Measurements from ENCODE around the gene ABT1. TPM values are rescaled to one million over a fixed set of nuclear protein-coding genes. Genes with fewer than 3 reads are reported as not detected.

Gene ABT1
- total and polyA plus RNA-seq, 2 donors (not counting 1 experiment from before 2014, with no cell fraction given) = 8.3 to 13.4 TPM

DNA sequence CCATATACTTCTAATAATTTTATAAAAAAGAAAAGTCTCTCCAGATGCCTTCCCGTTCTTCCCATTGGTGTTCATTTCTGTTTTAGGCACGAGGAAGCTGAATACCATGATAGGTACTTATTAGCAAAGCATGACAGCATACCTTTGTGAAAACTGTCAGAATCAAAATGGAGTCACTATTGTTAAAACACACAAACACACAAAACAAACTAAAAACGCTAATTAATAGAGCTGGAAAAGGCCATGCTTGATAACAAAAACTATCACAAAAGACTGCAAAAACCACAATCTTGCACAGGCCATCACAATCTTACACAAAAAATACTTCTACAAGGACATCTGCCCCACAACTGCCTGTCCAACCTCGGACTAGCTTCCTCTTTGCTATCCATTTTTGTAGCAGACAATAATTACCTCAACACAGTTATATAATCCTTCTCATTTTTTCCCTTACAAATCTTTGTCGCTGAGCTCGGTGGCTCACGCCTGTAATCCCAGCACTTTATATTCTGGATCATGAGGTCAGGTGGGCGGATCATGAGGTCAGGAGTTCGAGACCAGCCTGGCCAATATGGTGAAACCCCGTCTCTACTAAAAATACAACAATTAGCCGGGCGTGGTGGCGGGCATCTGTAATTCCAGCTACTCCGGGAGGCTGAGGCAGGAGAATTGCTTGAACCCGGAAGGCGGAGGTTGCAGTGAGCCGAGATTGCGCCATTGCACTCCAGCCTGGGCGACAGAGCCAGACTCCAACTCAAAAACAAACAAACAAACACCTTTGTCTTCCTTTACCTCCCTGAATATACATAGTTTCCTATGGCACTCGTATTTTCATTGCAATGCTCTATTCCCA lies 3.2 kb upstream of the ABT1 start:
- no peak for TF ChIP-seq CTCF (conservative IDR thresholded peaks at IDR 0.05 in 1 of 2, IDR thresholded peaks at IDR 0.05 in 1 of 2; ENCODE audit: low read depth in 1 of 2, low read length in 2 of 2)
- no peak overlapping the region for H3K9ac ChIP-seq (ENCODE audit: insufficient read depth, low read length)
- H4K20me1 ChIP-seq (ENCODE audit: control insufficient read depth, extremely low read depth, insufficient read depth, low read length) = no peaks in the 10 kb centered on the region
- DNase-seq (ENCODE audit: low read depth in 2 of 2) = no peak
- peaks cover 2% of the 10 kb centered on the region for H3K4me1 ChIP-seq (ENCODE audit: control insufficient read depth, extremely low read depth, insufficient read depth, low read length)
- H3K27ac ChIP-seq (ENCODE audit: insufficient read depth, low read length) = no peak overlapping the region
- no peak overlapping the region for H3K4me3 ChIP-seq (replicated peaks in 1 of 4; ENCODE audit: control extremely low read depth in 1 of 4, insufficient read depth in 1 of 4, low read depth in 3 of 4, low read length in 4 of 4)
- no peaks in the 10 kb centered on the region for H3K27me3 ChIP-seq (ENCODE audit: control insufficient read depth, insufficient read depth, low read length)
- H3K79me2 ChIP-seq (ENCODE audit: control insufficient read depth, insufficient read depth, low read length) = peaks cover 14% of the 10 kb centered on the region
- no peaks in the 10 kb centered on the region for H3K9me3 ChIP-seq (ENCODE audit: control insufficient read depth, insufficient read depth, low read depth, low read length)
- H3K4me2 ChIP-seq (ENCODE audit: extremely low read depth, insufficient read depth, low read length) = no peak overlapping the region
- H3K36me3 ChIP-seq (ENCODE audit: control insufficient read depth, insufficient read depth, low read length) = peaks cover 2% of the 10 kb centered on the region
- H2AFZ ChIP-seq (ENCODE audit: low read length) = no peak overlapping the region

GRCh38 chr6:26594131-26594498 lies 2.6 kb upstream of the ABT1 start:
- no peaks in the 10 kb centered on the region for H4K20me1 ChIP-seq (ENCODE audit: control insufficient read depth, extremely low read depth, insufficient read depth, low read length)
- peak overlapping the region; percentile 17 for H3K4me2 ChIP-seq (ENCODE audit: extremely low read depth, insufficient read depth, low read length)
- peak overlapping the region in 1 of 4 experiments; percentile 1 for H3K4me3 ChIP-seq (replicated peaks in 1 of 4; ENCODE audit: control extremely low read depth in 1 of 4, insufficient read depth in 1 of 4, low read depth in 3 of 4, low read length in 4 of 4)
- no peak overlapping the region for H3K9ac ChIP-seq (ENCODE audit: insufficient read depth, low read length)
- DNase-seq (ENCODE audit: low read depth in 2 of 2) = no peak
- no peak overlapping the region for H2AFZ ChIP-seq (ENCODE audit: low read length)
- H3K79me2 ChIP-seq (ENCODE audit: control insufficient read depth, insufficient read depth, low read length) = peaks cover 14% of the 10 kb centered on the region
- no peaks in the 10 kb centered on the region for H3K9me3 ChIP-seq (ENCODE audit: control insufficient read depth, insufficient read depth, low read depth, low read length)
- no peaks in the 10 kb centered on the region for H3K27me3 ChIP-seq (ENCODE audit: control insufficient read depth, insufficient read depth, low read length)
- H3K36me3 ChIP-seq (ENCODE audit: control insufficient read depth, insufficient read depth, low read length) = peaks cover 2% of the 10 kb centered on the region
- H3K4me1 ChIP-seq (ENCODE audit: control insufficient read depth, extremely low read depth, insufficient read depth, low read length) = peaks cover 2% of the 10 kb centered on the region
- no peak for TF ChIP-seq CTCF (conservative IDR thresholded peaks at IDR 0.05 in 1 of 2, IDR thresholded peaks at IDR 0.05 in 1 of 2; ENCODE audit: low read depth in 1 of 2, low read length in 2 of 2)
- no peak for TF ChIP-seq EZH2 (IDR thresholded peaks at IDR 0.05; ENCODE audit: low read length, missing control alignments)
- no peak overlapping the region for H3K27ac ChIP-seq (ENCODE audit: insufficient read depth, low read length)

- TF ChIP-seq CTCF (conservative IDR thresholded peaks at IDR 0.05 in 1 of 2, IDR thresholded peaks at IDR 0.05 in 1 of 2; ENCODE audit: low read depth in 1 of 2, low read length in 2 of 2) = no peak
- TF ChIP-seq EZH2 (IDR thresholded peaks at IDR 0.05; ENCODE audit: low read length, missing control alignments) = no peak
- H4K20me1 ChIP-seq (ENCODE audit: control insufficient read depth, extremely low read depth, insufficient read depth, low read length) = no peaks in the 10 kb centered on the region
- peaks cover 14% of the 10 kb centered on the region for H3K79me2 ChIP-seq (ENCODE audit: control insufficient read depth, insufficient read depth, low read length)
- H3K36me3 ChIP-seq (ENCODE audit: control insufficient read depth, insufficient read depth, low read length) = peaks cover 2% of the 10 kb centered on the region
- peak overlapping the region; percentile 60 to 98 (median 86) for H3K4me3 ChIP-seq (replicated peaks in 1 of 4; ENCODE audit: control extremely low read depth in 1 of 4, insufficient read depth in 1 of 4, low read depth in 3 of 4, low read length in 4 of 4)
- peak; percentile 78 to 79 for DNase-seq (ENCODE audit: low read depth in 2 of 2)
- H3K4me2 ChIP-seq (ENCODE audit: extremely low read depth, insufficient read depth, low read length) = peak overlapping the region; percentile 97
- H3K9ac ChIP-seq (ENCODE audit: insufficient read depth, low read length) = no peak overlapping the region
- H3K27ac ChIP-seq (ENCODE audit: insufficient read depth, low read length) = no peak overlapping the region
- H3K27me3 ChIP-seq (ENCODE audit: control insufficient read depth, insufficient read depth, low read length) = no peaks in the 10 kb centered on the region
- H2AFZ ChIP-seq (ENCODE audit: low read length) = peak overlapping the region; percentile 76
- H3K4me1 ChIP-seq (ENCODE audit: control insufficient read depth, extremely low read depth, insufficient read depth, low read length) = peaks cover 2% of the 10 kb centered on the region
- no peaks in the 10 kb centered on the region for H3K9me3 ChIP-seq (ENCODE audit: control insufficient read depth, insufficient read depth, low read depth, low read length)
Measured at GRCh38 chr6:26594730-26595632, 1.8 kb upstream of the ABT1 start.

Data from fibroblast of lung (primary cell).